Measurements from ENCODE around the gene SMAD7.

SMAD7 gene

DNA sequence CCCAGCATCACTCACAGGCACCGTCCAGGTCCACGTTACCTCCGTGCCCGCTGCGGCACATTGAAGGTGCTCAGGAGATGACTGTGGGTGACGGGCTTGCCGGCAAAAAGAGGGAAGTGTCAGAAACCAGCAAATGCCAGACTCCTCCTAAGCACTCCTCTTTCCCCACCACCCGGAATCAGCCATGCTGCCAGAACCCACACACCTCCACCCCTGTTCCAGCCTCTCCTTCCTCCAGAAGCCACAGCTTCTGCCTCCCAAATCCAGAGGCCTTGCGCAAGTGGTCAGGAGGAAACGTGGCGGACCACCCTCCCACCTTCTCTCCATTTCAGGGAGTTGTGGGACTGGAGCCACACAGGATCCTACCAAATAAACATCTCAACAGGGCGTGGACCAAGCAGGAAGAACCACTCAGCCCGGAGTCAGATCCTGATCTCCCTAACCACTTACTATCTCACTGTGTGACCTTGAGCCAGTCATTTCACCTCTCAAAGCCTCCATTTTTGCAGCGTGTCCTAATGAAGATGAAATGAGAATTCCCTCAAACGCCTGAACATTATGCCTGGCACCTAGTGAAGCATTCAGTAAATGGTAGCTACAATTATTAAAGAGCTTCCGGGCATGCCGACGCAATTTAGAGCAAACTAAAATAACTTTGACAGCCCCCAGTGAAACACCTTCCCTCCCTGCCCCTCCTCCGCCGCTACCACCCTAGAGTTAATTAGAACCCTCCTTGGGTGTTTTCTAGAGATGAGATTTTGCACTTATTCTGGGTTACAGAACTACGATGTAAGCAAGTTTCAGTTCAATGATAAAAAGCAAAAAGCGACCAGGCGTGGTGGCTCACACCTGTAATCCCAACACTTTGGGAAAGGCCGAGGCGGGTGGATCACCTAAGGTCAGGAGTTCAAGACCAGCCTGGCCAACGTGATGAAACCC lies 32.9 kb downstream of the SMAD7 start:
- DNase-seq (ENCODE audit: low read depth in 4 of 4, low spot score in 1 of 4), result no peak

DNA sequence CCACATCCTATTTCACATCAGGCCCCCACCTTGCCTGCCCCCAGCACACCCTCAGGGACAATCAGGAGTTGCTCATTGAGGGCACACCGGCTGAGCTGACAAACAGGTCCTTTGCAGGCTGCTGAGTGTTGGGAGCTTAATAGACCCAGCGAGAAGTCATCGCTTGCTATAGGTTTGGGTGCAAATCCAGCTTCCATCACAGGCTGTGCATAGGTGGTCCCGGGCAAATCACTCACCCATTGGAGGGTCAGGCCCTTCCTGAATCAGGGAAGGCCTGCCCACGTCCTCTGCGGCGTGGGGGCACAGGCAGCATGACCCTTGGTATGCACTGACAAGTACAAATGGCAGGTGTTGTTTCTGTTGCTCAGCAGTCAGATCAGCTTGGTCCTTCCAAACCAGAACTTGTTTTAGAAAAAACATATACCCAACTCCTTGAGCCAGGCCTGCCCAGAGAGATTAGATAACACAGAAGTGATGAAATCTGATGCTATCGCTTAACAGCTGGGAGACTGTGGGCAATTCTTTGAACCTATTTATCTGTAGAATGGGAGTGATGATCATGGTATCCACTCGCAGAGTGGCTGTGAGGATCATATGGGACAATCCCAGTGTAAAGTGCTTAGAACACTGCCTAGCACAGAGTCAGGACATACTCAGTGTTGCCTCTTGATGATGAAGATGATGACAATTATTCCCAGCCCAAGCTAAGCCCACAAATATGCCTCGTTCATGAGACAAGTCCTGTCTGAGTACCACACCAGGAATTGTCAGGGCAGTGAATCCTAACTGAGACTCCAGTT lies 34.9 kb downstream of the SMAD7 start:
- no peak for DNase-seq (ENCODE audit: low read depth in 4 of 4, low spot score in 1 of 4)

DNA sequence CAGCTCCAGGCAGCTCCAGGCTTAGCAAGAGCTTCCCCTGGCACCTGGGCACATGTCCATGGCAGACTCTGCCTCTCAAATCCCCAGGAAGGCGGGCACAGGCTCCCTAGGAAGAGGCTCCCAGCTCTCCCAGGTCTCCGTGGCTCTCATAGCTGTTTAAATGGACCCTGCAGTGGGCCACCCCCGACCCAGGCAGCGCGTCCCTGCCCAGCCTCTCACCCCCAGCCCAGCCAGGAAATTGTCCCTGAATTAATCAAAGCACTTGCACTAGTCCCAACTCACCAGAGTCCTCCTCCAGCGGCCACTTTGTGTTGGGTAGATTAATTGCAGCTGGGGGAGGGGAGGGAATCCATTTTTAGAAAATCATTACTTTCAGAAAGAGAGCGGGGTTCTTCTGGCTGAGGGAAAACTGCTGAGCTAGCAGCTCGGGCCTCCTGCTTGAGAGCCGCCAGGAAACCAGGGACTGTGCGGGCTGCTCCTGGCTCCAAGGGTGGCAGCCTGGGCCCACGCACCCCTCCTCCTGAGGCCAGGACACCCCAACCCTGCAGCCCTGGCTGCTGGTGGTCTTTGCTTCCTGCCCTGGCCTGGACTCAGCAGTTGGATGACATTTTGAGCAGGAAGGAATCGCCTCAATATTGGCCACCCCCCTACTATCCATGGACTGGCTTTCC lies 36.0 kb downstream of the SMAD7 start:
- DNase-seq (ENCODE audit: low read depth in 4 of 4, low spot score in 1 of 4), result no peak

DNA sequence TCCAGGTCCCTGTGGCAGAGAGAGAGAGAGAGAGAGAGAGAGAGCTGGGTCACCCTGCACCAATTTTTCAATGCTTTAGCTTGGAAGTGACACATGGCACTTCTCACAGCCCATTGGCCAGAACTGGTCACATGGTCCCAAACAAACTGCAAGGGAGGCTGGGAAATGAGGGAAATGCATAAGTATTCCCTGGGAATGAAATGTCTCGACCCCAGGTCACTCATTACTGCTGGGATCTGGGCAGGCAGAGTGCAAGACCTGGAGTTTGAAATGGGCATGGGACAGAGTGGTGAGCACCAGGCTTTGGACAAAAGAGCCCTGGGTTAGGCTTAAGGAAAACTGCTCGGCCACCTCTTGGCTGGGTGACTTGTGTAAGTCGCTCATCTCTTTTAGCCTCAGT lies 37.0 kb downstream of the SMAD7 start:
- DNase-seq (ENCODE audit: low read depth in 4 of 4, low spot score in 1 of 4), result no peak

DNA sequence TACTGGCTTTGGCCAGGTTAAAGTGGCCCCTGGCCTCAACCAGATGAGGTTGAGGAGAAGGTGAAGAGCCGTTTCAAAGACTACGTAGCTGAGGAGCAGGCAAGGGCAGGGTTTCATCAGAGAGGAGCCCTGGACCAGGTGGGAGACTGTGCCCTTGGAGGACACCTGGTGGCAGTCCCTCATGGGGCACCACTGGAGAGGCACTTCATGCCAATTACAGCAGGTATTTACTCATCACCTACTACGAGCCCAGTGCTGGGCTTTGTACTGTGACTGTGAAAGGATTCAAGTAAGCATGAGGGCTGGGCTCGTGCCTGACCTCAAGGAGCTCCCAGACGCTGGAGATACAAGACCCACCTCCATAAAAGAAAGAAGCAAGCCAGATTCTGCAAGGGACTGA lies 37.6 kb downstream of the SMAD7 start:
- peak in 1 of 4 experiments; percentile 18 for DNase-seq (ENCODE audit: low read depth in 4 of 4, low spot score in 1 of 4)

DNA sequence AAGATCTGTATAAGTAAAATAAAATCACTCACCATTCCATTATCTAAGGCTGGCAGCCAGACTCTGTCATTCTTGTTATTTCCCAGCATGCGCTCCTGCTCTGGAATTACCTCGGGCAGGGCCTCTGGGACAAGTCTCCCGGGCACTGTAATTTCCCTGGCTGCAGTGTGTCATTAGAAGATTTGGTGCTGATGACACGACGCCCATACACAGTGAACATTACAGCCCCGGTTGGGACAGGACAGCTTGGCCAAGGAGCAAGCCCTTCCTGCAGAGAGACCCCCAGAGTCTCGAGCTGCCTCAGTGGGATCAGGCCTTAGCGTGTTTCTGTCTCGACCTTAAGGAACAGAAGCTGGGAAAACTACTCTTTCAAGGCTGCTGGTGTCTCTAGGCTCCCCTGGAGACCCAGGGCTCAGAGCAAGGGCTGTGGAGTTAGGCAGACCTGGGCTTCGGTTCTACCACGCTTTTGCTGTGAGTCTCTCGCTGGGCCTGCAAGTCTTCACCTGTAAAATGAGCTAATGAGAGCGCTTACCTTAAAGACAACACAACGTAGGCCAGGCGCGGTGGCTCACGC lies 39.7 kb downstream of the SMAD7 start:
- no peak for DNase-seq (ENCODE audit: low read depth in 4 of 4, low spot score in 1 of 4)

DNA sequence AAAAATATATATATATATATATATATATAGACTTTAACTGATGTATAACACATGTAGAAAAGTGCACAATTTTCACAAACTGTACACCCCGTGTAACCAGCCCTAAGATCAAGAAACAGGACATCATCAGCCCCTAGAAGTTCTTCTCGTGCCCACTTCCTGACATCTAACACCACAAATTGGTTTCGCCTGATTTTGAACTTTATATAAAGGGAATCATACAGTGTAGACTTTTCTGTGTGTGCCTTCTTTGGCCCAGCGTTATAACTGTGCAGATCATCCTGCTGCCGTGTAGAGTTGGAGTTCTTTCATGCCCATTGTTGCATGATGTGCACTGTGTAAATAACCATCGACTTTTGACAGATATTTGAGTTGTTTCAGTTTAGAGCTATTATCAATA lies 41.0 kb downstream of the SMAD7 start:
- DNase-seq (ENCODE audit: low read depth in 4 of 4, low spot score in 1 of 4), result no peak

DNA sequence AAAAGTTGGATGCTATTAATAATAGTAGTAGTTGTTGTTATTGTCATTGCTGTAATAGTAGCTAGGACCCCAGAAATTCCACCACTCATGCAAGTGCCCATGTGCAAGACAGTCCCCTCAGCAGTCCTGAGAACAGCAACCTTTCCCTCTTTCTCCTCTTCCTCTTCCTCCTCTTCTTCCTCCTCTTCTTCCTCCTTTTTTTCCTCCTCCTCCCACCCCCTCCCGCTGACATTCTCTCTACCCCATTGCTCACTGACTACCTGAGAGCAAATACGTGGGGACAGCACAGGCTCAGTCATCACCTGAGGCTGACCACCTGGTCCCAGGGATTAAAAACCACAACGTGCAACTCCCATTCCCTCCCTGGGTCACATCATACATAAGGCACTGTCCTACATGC lies 41.8 kb downstream of the SMAD7 start:
- DNase-seq (ENCODE audit: low read depth in 4 of 4, low spot score in 1 of 4), result no peak

DNA sequence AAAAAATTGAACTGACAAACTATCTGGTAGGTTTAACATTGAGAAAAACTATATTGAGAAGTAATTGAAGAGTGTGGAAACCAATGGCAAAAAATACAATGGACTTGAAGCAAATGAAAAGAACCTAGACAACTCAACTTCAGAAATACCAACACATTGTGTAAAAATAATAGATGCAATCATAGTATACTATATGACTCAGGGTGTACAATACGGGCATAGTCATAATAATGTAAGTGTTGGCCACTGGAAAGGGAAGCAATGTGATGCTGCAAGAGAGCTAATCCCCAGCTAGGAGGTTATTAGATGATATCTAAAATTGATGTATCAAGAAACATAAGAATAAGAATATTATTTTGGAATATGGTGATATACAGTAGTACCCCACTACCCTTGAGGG lies 45.3 kb downstream of the SMAD7 start:
- no peak for DNase-seq (ENCODE audit: low read depth in 4 of 4, low spot score in 1 of 4)

DNA sequence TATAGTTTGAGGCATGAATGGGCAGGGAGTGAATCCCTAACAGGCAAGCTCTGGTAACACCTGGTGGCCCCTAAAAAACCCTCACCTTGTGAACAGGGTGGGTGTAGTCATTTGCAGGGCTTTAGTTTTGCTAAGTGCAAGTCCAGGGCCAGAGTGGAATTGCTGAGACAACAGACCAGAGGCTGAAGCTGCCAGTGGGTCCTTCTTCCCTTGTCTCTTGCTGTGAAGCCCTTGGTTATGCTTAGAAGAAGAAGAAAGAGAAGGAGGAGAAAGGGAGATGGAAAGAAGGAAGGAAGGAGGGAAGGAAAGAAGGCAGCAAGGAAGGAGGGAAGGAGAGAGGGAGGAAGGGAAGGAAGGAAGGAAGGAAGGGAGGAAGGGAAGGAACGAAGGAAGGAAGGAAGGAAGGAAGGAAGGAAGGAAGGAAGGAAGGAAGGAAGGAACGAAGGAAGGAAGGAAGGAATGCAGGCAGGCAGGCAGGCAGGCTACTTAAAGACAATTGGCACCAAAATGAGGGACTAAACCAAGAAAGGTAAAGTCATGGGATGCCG lies 45.8 kb downstream of the SMAD7 start:
- no peak for DNase-seq (ENCODE audit: low read depth in 4 of 4, low spot score in 1 of 4)

DNA sequence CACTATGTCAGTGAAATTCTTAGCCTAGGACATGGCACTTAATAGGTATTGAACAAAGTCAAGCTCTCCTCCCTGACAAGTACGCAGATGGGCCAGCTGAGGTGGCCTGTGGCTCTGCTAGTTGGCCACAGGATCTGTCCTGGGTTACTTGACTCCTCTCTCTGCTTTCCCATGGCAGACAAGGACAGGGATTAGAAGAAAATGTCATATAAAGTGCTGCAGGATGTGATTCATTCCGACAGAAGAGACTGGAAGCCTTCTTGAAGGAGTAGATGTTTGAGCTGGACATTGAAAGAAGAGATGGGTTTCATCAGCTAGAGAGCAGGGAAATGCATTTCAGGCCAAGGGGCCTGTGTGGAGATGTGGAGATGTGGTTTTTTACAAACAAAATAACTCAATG lies 46.7 kb downstream of the SMAD7 start:
- no peak for DNase-seq (ENCODE audit: low read depth in 4 of 4, low spot score in 1 of 4)

DNA sequence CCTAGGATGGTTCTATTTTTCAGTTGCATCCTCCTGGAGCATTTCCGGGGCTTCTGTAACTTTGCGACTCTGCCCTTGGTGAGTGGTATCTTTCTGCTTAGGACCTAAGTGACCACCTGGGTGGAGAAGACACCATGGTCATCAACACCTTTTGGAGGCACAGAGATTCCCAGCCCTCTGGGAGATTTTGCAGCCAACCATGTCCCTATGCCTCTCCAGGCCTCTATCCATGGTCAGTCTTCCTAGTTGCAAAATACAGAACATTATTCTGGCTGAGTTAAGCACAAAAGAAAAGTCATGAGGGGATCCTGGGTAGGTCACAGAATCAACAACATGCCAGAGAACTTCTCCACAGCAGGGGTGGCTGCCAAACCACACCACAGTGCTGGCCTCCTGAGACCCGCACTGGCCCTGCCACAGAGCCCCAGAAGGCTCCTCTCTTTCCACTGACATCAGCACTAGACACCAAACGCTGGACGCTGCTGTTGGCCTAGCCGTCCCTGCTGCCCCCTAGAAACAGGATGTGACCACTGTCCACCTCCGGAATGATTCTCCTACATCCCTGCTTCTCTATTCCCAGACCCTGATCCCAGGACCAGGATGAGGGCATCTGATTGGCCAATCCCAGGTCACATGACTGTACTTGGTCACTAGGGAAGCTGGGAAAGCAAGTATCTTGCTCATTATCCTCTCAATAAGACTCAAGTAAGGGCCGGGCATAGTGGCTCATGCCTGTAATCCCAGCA lies 47.7 kb downstream of the SMAD7 start:
- DNase-seq (ENCODE audit: low read depth in 4 of 4, low spot score in 1 of 4), result no peak

DNA sequence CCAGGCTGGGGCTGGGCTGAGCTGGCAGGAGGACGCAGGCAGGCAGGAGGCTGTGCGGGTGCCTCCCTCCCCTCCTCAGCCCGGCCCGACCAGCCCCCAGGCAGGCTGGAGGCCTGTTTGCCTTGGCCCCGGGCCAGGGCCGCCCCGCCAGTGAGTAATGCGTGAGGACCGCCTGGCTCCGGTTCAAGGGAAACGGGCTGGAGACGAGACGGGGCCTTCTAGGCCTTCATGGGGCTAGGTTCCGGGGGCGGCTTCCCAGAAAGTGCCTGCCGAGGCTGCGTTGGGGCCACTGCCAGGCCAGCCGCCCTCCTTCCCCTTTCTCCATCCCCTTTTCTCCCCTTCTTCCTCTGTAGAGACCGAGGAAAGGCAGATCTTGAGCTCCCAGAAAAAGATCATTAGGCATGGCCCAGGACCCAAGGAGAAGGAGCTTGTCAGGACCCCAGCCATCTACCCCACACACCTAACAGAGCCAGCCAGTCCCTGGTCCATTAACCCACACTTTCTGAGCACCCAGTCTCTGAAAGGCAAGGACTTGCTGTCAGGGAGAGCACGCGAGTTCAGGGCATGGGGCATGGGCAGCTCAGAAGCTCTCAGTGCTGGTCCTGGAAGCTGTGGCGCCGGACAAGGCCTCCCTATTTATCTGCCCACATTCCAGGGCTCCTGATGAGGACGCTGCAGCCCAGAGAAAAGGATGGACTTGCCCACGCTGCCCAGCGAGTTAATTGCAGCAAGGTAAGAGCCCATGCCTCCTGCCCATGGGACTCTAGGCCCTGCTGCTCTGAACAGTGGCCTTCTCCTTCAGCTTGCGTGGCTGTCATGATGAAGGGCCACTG lies 48.5 kb downstream of the SMAD7 start:
- DNase-seq (ENCODE audit: low read depth in 4 of 4, low spot score in 1 of 4), result no peak

DNA sequence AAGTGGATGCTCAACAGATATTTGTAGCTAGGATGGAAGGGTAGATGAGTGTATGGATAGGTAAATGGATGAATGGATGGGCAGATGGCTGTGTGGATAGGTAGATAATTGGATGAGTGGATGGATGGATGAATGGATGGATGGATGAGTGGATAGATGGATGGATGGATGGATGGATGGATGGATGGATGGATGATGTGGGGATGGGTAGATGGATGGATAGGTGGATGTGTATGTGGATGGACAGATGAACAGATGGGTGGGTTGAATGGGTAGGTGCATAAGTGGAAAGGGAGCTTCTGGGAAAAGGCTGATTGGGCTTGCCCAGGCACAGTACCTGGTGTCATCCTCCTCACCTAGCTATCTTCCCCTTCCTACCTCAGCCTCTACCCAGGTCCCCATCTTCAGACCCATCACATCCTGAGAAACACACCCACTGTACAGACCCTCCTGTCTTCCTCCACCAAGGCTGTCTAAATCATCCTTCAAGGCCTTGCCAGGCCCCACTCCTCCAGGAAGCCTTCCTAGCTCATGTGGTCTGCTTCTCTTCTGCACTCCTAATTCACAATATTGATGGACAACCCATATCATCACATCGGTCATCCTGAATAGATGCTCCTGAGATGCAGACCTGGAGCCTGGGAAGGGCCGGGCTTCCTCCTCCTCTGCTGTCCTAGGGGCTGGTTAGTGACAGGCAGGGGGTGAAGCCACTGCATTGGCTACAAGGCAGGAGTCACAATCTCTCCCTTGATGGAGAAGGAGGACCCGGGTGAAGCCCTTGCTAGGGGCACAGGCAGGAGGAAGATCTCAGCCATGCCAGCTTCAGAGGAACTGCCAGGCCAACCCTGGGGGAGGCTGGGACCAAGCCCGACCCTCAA lies 49.4 kb downstream of the SMAD7 start:
- DNase-seq (ENCODE audit: low read depth in 4 of 4, low spot score in 1 of 4), result no peak

DNA sequence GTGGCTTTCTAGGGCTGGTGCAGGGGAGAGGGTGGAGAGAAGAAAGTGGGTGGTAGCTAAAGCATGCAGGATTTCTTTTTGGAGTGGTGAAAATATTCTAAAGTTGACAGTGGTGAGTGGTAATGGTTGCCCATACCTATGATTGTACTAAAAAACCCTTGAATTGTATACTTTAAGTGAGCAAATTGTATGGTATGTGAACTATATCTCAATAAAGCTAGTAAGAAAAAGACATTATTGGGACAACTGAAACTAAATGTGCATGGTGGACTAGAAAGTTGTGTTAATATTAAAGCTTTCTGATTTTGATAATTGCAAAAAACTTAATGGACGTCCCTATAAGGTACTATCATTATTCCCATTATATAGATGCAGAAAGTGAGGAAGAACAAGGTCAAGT lies 50.3 kb downstream of the SMAD7 start:
- DNase-seq (ENCODE audit: low read depth in 4 of 4, low spot score in 1 of 4), result no peak

DNA sequence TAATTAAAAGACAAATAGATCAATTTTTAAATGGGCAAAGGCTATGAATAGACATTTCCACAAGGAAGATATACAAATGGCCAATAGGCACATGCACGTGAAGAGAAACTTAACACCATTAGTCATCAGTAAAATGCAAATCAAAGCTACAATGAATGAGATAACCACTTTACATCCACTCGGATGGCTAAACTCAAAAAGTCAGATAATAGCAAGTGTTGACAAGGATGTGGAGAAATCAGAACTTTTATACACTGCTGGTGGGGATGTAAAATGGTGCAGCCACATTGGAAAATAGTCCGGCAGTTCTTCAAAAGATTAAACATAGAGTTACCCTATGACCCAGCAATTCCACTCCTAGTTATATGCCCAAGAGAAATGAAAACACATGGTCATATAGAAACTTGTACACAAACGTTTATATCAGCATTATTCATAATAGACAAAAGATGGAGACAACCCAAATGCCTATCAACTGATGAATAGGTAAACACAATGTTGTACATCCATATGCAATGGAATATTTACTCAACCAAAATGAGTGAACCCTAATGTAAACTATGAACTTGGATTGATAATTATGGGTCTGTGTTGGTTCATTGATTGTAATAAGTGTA lies 51.1 kb downstream of the SMAD7 start:
- DNase-seq (ENCODE audit: low read depth in 4 of 4, low spot score in 1 of 4), result no peak

DNA sequence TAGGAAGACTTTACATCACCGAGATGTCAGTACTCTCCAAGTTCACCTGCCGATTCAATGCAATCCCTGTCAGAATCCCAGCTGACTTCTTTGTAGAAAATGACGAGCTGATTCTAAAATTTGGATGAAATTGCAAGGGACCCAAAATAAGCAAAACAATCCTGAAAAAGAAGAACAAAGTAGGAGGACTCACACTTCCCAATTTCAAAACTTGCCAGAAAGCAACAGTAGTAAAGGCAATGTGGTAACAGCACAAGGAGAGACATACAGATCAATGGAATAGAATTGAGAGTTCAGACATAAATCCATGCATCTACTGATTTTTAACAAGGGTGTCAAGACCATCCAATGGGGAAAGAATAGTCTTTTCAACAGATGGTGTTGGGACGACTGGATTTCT lies 52.2 kb downstream of the SMAD7 start:
- DNase-seq (ENCODE audit: low read depth in 4 of 4, low spot score in 1 of 4), result no peak

DNA sequence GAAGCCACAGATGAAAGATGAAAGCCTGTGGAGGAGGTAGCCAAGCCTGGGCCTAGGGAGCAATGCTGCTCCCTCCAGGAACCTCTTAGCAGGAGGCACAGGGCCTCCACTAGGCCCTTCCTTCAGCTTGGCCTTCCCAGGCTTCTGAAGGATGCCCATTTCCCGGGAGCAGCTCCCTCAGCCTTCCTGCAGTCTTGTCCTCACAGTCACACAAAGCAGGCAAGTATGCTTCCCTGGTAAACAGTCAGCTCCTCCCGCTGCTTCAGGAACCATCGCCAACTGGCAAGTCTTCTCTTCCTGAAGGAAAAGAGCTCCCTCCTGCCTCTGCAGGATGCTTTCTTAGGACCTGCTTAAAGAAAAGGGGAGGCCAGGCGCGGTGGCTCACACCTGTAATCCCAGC lies 53.2 kb downstream of the SMAD7 start:
- DNase-seq (ENCODE audit: low read depth in 4 of 4, low spot score in 1 of 4), result no peak

All from stimulated activated CD4-positive, alpha-beta T cell treated with anti-CD3 and anti-CD28 coated beads, Interleukin-1b, Interleukin-23, amount 100 ng/mL, for 24 hours (primary cell).